Measurements from ENCODE around the gene JAZF1.
"Not testable (repeated sequence)": the region's sequence is repeated elsewhere in the genome, so short reads cannot be mapped to it uniquely, and the experiment has no call there.

Gene JAZF1

GRCh38 chr7:27866828-27867672 is 313.5 kb downstream of the JAZF1 start:
- no peak for FAIRE-seq

- no peak for FAIRE-seq
Observed at GRCh38 chr7:27866256-27866655, 314.3 kb downstream of the JAZF1 start.

GRCh38 chr7:27863880-27864279 is 316.7 kb downstream of the JAZF1 start:
- no peak for FAIRE-seq

- no peak for FAIRE-seq
Observed at GRCh38 chr7:27861747-27862146, 318.8 kb downstream of the JAZF1 start.

- no peak for FAIRE-seq
Observed at GRCh38 chr7:27860800-27861199, 319.8 kb downstream of the JAZF1 start.

GRCh38 chr7:27856703-27857485 is 323.7 kb downstream of the JAZF1 start:
- not testable (repeated sequence) for FAIRE-seq

GRCh38 chr7:27850531-27850930 is 330.1 kb downstream of the JAZF1 start:
- peak; percentile 14 for FAIRE-seq

GRCh38 chr7:27846388-27846787 is 334.2 kb downstream of the JAZF1 start:
- no peak for FAIRE-seq

- no peak for FAIRE-seq
Observed at GRCh38 chr7:27843584-27844305, 336.9 kb downstream of the JAZF1 start.

GRCh38 chr7:27842851-27843250 is 337.7 kb downstream of the JAZF1 start:
- no peak for FAIRE-seq

GRCh38 chr7:27842094-27842692 is 338.4 kb downstream of the JAZF1 start:
- no peak for FAIRE-seq

GRCh38 chr7:27840760-27841364 is 339.7 kb downstream of the JAZF1 start:
- no peak for FAIRE-seq

- no peak for FAIRE-seq
Observed at GRCh38 chr7:27840313-27840712, 340.3 kb downstream of the JAZF1 start.

GRCh38 chr7:27839099-27839498 is 341.5 kb downstream of the JAZF1 start:
- no peak for FAIRE-seq

- no peak for FAIRE-seq
Observed at GRCh38 chr7:27836536-27836935, 344.1 kb downstream of the JAZF1 start.

- no peak for FAIRE-seq
Observed at GRCh38 chr7:27835376-27835775, 345.2 kb downstream of the JAZF1 start.

- FAIRE-seq, result no peak
Observed at GRCh38 chr7:27834179-27834921, 346.2 kb downstream of the JAZF1 start.

GRCh38 chr7:27826357-27826756 is 354.2 kb downstream of the JAZF1 start:
- FAIRE-seq, result no peak

- FAIRE-seq, result peak; percentile 56
Observed at GRCh38 chr7:27825891-27826290, 354.7 kb downstream of the JAZF1 start.

- FAIRE-seq, result no peak
Observed at GRCh38 chr7:27822245-27822644, 358.4 kb downstream of the JAZF1 start.

- FAIRE-seq, result no peak
Observed at GRCh38 chr7:27812706-27813105, 367.9 kb downstream of the JAZF1 start.

- no peak for FAIRE-seq
Observed at GRCh38 chr7:27810186-27810585, 370.4 kb downstream of the JAZF1 start.

All from A204.1 (cell line).